ENCODE data around the gene SH2D5.

GRCh38 chr1:20719261-20719660 lies 13.2 kb downstream of the SH2D5 start:
- TF ChIP-seq POLR2A (IDR thresholded peaks at IDR 0.05) (no peak), POLR2AphosphoS5 (IDR thresholded peaks at IDR 0.05; ENCODE audit: insufficient read depth in 1 of 2, low read depth in 1 of 2) (no peak)
